RWPE1 (cell line): ENCODE measurements around the gene CASP2.

Experiments
- CTCF ChIA-PET: fragments of 350-600 bp; sonication (Branson Sonifier 250); formaldehyde crosslinking; extraction: SDS; loops from one replicate; lab custom pipeline; 2021; lab: Yijun Ruan, JAX
- POLR2A ChIA-PET: fragments of 400-600 bp; formaldehyde crosslinking; extraction: SDS; loops from one replicate; lab custom pipeline; 2020; ENCODE audit warnings: antibody characterized with exemption; ENCODE audit not compliant: low non-redundant PET; lab: Yijun Ruan, JAX
- DNase-seq: peaks from one replicate; pipeline ENCODE4 v3.0.0; 2012; ENCODE audit warnings: low spot score
- H3K27ac ChIP-seq: fragments of 450-650 bp; 2 replicates; pipeline ENCODE4 v1.5.1; 2017
- TF ChIP-seq, protein P1 (sequence below): fragments of 450-650 bp; conservative IDR thresholded peaks from 2 replicates; pipeline ENCODE4 v1.5.1; 2017; ENCODE audit warnings: low read depth, mild to moderate bottlenecking

CASP2 gene

DNA sequence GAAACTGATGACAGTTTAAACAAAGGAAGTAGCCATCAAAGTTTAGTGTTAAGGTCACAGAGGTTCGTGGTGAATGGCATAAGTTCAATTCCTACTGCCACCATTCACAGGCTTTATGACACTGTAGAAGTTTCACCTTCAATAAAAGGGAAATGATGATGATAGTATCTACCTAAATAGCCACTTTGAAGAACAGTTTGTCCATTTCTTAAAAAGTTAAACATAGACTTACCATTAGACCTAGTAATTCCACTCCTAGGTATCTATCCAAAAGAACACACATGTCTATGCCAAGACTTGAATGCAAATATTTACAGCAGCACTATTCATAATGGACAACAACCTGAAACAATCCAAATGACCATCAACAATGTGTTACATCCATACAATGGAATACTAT is 43.8 kb upstream of the CASP2 start:
- ChIA-PET POLR2A (no interaction called here), CTCF (interaction anchor here (0.6 kb wide), 1 partner anchor 29 kb away, joined by 5 read pairs; no protein-coding TSS in a partner anchor)
- DNase-seq: no peak
- no peak overlapping the region for H3K27ac ChIP-seq
- TF ChIP-seq, protein P1, sequence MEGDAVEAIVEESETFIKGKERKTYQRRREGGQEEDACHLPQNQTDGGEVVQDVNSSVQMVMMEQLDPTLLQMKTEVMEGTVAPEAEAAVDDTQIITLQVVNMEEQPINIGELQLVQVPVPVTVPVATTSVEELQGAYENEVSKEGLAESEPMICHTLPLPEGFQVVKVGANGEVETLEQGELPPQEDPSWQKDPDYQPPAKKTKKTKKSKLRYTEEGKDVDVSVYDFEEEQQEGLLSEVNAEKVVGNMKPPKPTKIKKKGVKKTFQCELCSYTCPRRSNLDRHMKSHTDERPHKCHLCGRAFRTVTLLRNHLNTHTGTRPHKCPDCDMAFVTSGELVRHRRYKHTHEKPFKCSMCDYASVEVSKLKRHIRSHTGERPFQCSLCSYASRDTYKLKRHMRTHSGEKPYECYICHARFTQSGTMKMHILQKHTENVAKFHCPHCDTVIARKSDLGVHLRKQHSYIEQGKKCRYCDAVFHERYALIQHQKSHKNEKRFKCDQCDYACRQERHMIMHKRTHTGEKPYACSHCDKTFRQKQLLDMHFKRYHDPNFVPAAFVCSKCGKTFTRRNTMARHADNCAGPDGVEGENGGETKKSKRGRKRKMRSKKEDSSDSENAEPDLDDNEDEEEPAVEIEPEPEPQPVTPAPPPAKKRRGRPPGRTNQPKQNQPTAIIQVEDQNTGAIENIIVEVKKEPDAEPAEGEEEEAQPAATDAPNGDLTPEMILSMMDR: no peak

DNA sequence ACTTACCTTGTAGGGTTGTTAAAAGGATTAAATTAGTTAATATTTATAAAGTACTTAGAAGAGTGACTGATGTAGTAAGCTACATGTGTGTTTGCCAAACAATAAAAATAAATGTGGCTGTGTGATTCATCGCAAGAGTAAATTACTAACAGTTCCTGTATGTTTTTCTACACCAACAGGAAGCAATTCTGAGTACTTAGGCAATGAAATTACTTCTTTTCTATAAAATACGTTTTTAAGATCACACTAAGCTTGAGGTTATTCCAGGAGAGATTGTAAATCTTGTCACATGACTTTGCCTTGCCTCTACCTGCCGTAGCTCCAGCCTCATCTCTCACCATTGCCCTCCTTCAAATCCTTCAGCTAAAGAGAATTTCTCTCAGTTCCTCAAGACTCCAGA is 43.0 kb upstream of the CASP2 start:
- CTCF ChIA-PET: interaction anchor here (0.6 to 1.0 kb wide), 2 partner anchors 28 to 30 kb away, joined by 3 to 5 read pairs; no protein-coding TSS in a partner anchor
- POLR2A ChIA-PET: no interaction called here
- H3K27ac ChIP-seq: no peak overlapping the region
- no peak for DNase-seq
- TF ChIP-seq, protein P1: no peak

DNA sequence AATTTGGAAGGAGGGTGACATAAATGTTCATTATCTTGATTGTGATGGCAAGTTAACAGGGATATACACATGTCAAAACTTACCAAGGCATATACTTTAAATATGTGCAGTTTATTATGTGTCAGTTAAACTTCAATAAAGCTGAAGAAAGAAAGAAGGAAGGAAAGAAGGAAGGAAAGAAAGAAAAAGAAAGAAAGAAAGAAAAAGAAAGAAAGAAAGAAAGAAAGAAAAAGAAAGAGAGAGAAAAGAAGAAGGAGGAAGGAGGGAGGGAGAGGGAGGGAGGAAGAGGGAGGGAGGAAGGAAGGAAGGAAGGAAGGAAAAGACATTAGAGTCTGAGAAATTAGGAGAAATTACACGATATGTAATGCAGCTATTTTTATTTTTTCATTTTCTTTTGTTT is 40.8 kb upstream of the CASP2 start:
- ChIA-PET POLR2A (no interaction called here), CTCF (interaction anchor here (1.0 kb wide), 1 partner anchor 8 kb away, joined by 3 read pairs; no protein-coding TSS in a partner anchor)
- no peak overlapping the region for H3K27ac ChIP-seq
- TF ChIP-seq, protein P1: no peak
- no peak for DNase-seq

DNA sequence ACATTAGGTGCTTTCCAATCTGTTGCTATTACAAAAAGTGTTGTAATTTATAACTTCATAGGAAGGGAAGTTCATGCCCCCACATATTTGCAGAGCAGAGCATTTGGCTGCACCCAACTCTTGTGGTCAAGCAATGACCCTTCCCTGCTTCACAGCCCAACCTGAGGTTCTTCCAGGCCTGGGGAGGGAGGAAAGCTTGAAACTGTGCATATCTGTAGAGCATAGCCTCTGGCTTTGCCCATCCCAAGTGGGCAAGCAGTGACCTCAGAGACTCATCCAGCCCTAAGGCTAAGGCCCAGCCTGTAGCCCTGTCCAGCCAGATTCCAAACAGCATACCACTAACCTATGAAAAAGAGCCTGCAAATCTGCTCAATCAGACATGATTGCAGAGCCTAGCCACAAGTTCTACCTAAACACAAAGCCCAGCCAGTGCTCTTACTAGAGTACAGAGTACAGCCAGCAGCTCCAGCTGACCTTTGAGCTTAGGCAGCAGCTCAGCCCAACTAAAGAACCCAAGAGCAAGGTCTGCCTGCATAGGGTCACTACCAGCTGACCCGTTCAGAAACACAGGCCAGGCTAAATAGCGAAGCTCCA is 39.3 kb upstream of the CASP2 start:
- H3K27ac ChIP-seq: no peak overlapping the region
- DNase-seq: no peak
- CTCF ChIA-PET: no interaction called here
- POLR2A ChIA-PET: no interaction called here
- TF ChIP-seq, protein P1: no peak

DNA sequence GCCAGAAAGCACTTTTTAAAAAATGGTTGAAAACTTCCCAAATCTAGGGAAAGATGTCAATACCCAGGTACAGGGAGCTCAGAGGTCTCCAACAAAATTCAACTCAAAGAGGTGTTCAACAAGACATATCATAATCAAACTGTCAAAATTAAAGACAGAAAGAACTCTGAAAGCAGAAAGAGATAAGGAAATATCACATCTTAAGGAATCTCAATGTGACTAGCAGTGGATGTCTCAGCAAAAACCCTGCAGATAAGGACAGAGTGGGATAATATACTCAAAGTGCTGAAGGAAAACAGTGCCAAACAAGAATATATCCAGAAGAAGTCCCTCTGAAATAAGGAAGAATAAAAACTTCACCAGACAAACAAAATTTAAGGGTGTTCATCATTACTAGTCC is 38.0 kb upstream of the CASP2 start:
- POLR2A ChIA-PET: no interaction called here
- CTCF ChIA-PET: interaction anchor here (0.6 kb wide), 1 partner anchor 487 kb away, joined by 3 read pairs; no protein-coding TSS in a partner anchor
- no peak for DNase-seq

DNA sequence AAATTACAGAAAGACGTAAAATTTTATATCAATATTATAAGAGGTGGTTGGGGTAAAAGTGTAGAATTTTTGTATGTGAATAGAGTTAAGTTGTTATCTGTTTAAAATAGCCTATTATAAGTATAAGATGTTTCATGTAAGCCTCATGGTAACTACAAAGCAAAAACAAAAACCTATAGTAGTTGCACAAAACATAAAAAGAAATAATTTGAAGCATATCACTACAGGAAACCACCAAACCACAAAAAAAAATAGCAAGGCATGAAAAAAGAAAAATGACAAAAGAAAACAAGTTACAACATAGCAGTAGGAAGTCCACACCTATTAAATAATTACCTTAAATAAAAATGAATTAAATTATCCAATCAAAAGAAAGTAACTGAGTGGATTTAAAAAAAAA is 37.3 kb upstream of the CASP2 start:
- no peak overlapping the region for H3K27ac ChIP-seq
- ChIA-PET POLR2A (no interaction called here), CTCF (interaction anchor here (0.6 to 0.7 kb wide), 2 partner anchors 631 to 716 kb away, joined by 5 to 6 read pairs; no protein-coding TSS in a partner anchor)
- DNase-seq: no peak
- TF ChIP-seq, protein P1: no peak

More for the DNA sequence above, 38.0 kb upstream of the CASP2 start:
- TF ChIP-seq, protein P1: no peak
- H3K27ac ChIP-seq: no peak overlapping the region
